GM18502 (cell line): ENCODE data around the gene HEATR9.

Experiments
- ATAC-seq: cut with Tn5 transposase; IDR thresholded peaks from one replicate; pipeline ENCODE4 v1.9.1; 2021; ENCODE audit warnings: mild to moderate bottlenecking; ENCODE audit not compliant: unreplicated experiment, poor library complexity

Gene HEATR9

GRCh38 chr17:35895636-35896587 lies 27.2 kb upstream of the HEATR9 start:
- ATAC-seq: peak; percentile 57

- no peak for ATAC-seq
These were observed 25.5 kb upstream of the HEATR9 start for GRCh38 chr17:35894206-35894605.

GRCh38 chr17:35893751-35894150 lies 25.1 kb upstream of the HEATR9 start:
- ATAC-seq: no peak

- no peak for ATAC-seq
These were observed 23.7 kb upstream of the HEATR9 start for GRCh38 chr17:35892091-35893035.

- no peak for ATAC-seq
These were observed 22.6 kb upstream of the HEATR9 start for GRCh38 chr17:35891269-35891668.

GRCh38 chr17:35890774-35891155 lies 22.1 kb upstream of the HEATR9 start:
- no peak for ATAC-seq

GRCh38 chr17:35889818-35890773 lies 21.4 kb upstream of the HEATR9 start:
- no peak for ATAC-seq

- ATAC-seq: no peak
These were observed 20.6 kb upstream of the HEATR9 start for GRCh38 chr17:35889241-35889640.

- ATAC-seq: peak; percentile 91
These were observed 11.3 kb upstream of the HEATR9 start, which contains the start of gene CCL5 for GRCh38 chr17:35879773-35880654. TSS of gene CCL5 (minus strand) at chr17:35880360.

GRCh38 chr17:35878361-35878760 lies 9.7 kb upstream of the HEATR9 start:
- no peak for ATAC-seq

- ATAC-seq: no peak
These were observed 8.8 kb upstream of the HEATR9 start for GRCh38 chr17:35877345-35878029.

- ATAC-seq: no peak
These were observed 7.8 kb upstream of the HEATR9 start for GRCh38 chr17:35876534-35876933.

GRCh38 chr17:35875800-35876139 lies 7.1 kb upstream of the HEATR9 start:
- ATAC-seq: no peak

GRCh38 chr17:35875072-35875799 lies 6.5 kb upstream of the HEATR9 start:
- no peak for ATAC-seq

- no peak for ATAC-seq
These were observed 3.7 kb upstream of the HEATR9 start for GRCh38 chr17:35872196-35872980.

GRCh38 chr17:35870906-35871819 lies 2.5 kb upstream of the HEATR9 start:
- no peak for ATAC-seq
